Loucy (cell line): ENCODE data around the gene ETS2.

Experiments
- EZH2phosphoT487 ChIP-seq: fragments of 200-600 bp; IDR thresholded peaks from 2 replicates; pipeline ENCODE4 v1.6.1; 2018; ENCODE audit warnings: antibody characterized with exemption, mild to moderate bottlenecking, moderate library complexity, borderline replicate concordance
- TF ChIP-seq, protein P1 (sequence below): fragments of 200-600 bp; sonication (generic); conservative IDR thresholded peaks from 2 replicates; pipeline ENCODE4 v1.5.1; 2014; ENCODE audit warnings: mild to moderate bottlenecking, antibody characterized with exemption, low read length

DNA sequence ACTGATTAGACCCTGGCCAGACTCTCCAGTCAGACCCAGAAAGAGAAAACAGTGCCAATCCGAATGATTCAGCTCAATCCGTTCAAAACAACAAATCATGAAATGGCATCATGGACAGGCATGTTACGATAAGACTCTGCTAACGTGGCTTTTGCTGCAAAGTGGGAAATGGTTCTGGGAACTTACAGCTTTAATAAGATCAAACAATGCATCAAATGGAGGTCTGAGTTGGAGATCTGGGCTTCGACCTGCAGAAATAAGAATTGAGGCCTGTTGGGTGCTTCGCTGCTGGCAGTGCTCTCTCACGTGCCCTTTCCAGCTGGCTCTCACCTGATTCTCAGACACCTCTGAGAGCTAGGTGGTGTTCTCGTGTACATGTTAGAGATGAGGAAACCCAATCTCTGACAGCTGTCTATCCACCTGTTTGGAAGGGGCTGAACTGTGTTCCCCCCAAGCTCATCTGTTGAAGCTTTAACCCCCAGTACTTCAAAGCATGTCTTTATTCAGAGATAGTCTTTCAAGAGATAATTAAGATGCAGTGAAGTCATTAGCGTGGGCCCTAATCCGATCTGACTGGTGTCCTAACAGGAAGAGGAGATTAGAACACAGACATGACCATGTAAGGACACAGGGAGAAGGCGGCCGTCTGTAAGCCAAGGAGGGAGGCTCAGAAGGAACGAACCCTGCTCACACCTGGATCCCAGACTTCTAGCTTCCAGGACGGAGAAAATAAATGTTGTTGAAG is 45.5 kb upstream of the ETS2 start:
- TF ChIP-seq, protein P1, sequence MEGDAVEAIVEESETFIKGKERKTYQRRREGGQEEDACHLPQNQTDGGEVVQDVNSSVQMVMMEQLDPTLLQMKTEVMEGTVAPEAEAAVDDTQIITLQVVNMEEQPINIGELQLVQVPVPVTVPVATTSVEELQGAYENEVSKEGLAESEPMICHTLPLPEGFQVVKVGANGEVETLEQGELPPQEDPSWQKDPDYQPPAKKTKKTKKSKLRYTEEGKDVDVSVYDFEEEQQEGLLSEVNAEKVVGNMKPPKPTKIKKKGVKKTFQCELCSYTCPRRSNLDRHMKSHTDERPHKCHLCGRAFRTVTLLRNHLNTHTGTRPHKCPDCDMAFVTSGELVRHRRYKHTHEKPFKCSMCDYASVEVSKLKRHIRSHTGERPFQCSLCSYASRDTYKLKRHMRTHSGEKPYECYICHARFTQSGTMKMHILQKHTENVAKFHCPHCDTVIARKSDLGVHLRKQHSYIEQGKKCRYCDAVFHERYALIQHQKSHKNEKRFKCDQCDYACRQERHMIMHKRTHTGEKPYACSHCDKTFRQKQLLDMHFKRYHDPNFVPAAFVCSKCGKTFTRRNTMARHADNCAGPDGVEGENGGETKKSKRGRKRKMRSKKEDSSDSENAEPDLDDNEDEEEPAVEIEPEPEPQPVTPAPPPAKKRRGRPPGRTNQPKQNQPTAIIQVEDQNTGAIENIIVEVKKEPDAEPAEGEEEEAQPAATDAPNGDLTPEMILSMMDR, result no peak
- no peak for TF ChIP-seq EZH2phosphoT487
